Lung (tissue), 12 donors: ENCODE data around the gene CNIH3. TPM values are rescaled to one million over a fixed set of nuclear protein-coding genes. Genes with fewer than 3 reads are reported as not detected.

Experiments
- ATAC-seq: fragments of 200-7000 bp; cut with Tn5 transposase; one replicate; pipeline ENCODE4 v1.9.1; 2020; ENCODE audit warnings: moderate number of reproducible peaks; ENCODE audit not compliant: insufficient read depth, low FRiP score
- DNase-seq, 3 donors: peaks; one replicate each; pipeline ENCODE4 v3.0.0-alpha.2; 2013 to 2017
- H3K27ac ChIP-seq, 2 donors: one replicate each; pipeline ENCODE4 v1.5.1; 2013; ENCODE audit warnings: mild to moderate bottlenecking in 2 of 2, moderate library complexity in 2 of 2, control low read depth in 1 of 2, inconsistent platforms in 1 of 2, low read depth in 1 of 2, low read length in 1 of 2
- H3K27me3 ChIP-seq, 3 donors: one replicate each; pipeline ENCODE4 v1.5.1; 2013; ENCODE audit warnings: low read length in 2 of 3; ENCODE audit not compliant: control insufficient read depth in 3 of 3, insufficient read depth in 3 of 3
- H3K36me3 ChIP-seq, 4 donors: one replicate each; pipeline ENCODE4 v1.5.1; 2013; ENCODE audit warnings: low read length in 4 of 4, mild to moderate bottlenecking in 1 of 4, moderate library complexity in 1 of 4; ENCODE audit not compliant: control insufficient read depth in 4 of 4, insufficient read depth in 4 of 4
- H3K4me1 ChIP-seq, 5 donors: one replicate each; pipeline ENCODE4 v1.5.1; 2013; ENCODE audit warnings: low read length in 5 of 5, mild to moderate bottlenecking in 2 of 5, moderate library complexity in 1 of 5; ENCODE audit not compliant: control insufficient read depth in 5 of 5, insufficient read depth in 5 of 5
- H3K4me3 ChIP-seq: one replicate; pipeline ENCODE4 v1.5.1; 2013; ENCODE audit warnings: mild to moderate bottlenecking, control low read depth, moderate library complexity
- H3K9ac ChIP-seq, 2 donors: one replicate each; pipeline ENCODE4 v1.5.1; 2013; ENCODE audit warnings: low read length in 2 of 2, control low read depth in 1 of 2; ENCODE audit not compliant: insufficient read depth in 1 of 2
- H3K9me3 ChIP-seq, 4 donors: one replicate each; pipeline ENCODE4 v1.5.1; 2013; ENCODE audit warnings: low read length in 3 of 4, mild to moderate bottlenecking in 1 of 4, moderate library complexity in 1 of 4; ENCODE audit not compliant: control insufficient read depth in 4 of 4, insufficient read depth in 3 of 4
- WGBS, 2 donors: extraction: QIAGEN DNeasy Blood & Tissue Kit; methylation state at CpG; one replicate each; pipeline ENCODE4 v1.1.7; 2013; 5-methylcytosine and 5-hydroxymethylcytosine counted together
- polyA plus RNA-seq, 2 donors: library from polyadenylated mRNA; stranded (reverse); fragments of 200-250 nt; gene quantifications; one replicate each; pipeline ENCODE4 v1.2.1, GENCODE V29; 2013
- total RNA-seq, 2 donors: library from RNA; depleted of rRNA in 1 of 2; stranded (reverse); fragments of >200 nt in 1 of 2; gene quantifications; one replicate each; pipeline ENCODE4 v1.2.1, GENCODE V29; 2014 to 2021
- TF ChIP-seq, protein P1 (sequence below): IDR thresholded peaks from 2 replicates; pipeline ENCODE4 v1.5.1; 2012; ENCODE audit warnings: mild to moderate bottlenecking; ENCODE audit errors: control extremely low read depth, extremely low read depth
- donor health status: control.
- donor health status: control.
- donor health status: Bipolar disorder and iron deficiency.
- donor health status: healthy.
- donor health status: DM: yes; HTN: yes; CAD: no.

Gene CNIH3
- total and polyA plus RNA-seq, 4 donors, result 0.70 to 5.2 (median 2.9) TPM

DNA sequence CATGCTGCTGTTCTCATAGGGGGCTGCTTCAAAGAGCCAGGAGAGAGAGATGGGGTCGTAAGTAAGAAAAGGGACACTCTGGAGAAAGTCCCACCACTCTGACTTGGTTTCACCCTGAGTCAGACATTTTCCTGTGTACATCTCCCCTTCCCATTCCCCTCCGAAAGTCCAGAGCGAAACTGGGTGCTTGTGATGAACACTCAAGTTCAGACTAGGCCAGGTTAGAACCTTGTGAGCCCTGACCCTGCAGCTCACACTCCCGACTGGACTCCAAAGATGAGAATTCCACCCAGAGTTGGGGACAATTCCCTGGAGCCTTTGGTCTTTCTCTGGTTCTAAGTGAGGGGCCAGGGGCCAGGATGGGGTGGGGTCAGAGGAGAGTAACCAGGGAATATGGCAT is 139.5 kb downstream of the CNIH3 start:
- no peaks in the 10 kb centered on the region for H3K4me1 ChIP-seq
- H3K27ac ChIP-seq, result no peak overlapping the region
- no peaks in the 10 kb centered on the region for H3K27me3 ChIP-seq
- WGBS, 2 donors, result 79 to 88% methylated on average over 4 of the region's 4 CpGs
- no peak overlapping the region for H3K4me3 ChIP-seq
- ATAC-seq (no peak), DNase-seq (no peak)
- TF ChIP-seq, protein P1, sequence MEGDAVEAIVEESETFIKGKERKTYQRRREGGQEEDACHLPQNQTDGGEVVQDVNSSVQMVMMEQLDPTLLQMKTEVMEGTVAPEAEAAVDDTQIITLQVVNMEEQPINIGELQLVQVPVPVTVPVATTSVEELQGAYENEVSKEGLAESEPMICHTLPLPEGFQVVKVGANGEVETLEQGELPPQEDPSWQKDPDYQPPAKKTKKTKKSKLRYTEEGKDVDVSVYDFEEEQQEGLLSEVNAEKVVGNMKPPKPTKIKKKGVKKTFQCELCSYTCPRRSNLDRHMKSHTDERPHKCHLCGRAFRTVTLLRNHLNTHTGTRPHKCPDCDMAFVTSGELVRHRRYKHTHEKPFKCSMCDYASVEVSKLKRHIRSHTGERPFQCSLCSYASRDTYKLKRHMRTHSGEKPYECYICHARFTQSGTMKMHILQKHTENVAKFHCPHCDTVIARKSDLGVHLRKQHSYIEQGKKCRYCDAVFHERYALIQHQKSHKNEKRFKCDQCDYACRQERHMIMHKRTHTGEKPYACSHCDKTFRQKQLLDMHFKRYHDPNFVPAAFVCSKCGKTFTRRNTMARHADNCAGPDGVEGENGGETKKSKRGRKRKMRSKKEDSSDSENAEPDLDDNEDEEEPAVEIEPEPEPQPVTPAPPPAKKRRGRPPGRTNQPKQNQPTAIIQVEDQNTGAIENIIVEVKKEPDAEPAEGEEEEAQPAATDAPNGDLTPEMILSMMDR, result no peak
- no peak overlapping the region for H3K9ac ChIP-seq
- H3K9me3 ChIP-seq, result peaks cover 0 to 7% (median 5%) of the 10 kb centered on the region in 4 donors
- H3K36me3 ChIP-seq, result no peaks in the 10 kb centered on the region

DNA sequence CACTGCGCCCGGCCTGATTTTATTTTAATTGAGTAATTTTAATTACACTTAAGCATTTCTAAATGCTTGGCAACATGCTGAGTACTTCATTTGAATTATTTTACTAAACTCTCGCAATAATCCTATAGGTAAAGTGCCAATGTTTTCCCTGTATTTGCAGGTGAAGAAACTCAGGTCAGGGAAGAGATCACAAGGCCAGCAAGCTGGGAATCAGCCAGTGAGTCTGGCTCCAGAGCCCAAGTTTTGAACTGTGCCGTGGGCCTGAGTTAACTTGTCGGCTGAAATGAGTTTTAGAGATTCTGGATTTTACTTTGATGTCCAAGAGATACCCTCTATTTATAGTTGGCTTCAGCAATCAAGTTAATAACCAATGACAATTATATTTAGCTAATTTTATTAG is 141.4 kb downstream of the CNIH3 start:
- ATAC-seq (no peak), DNase-seq (no peak)
- H3K27me3 ChIP-seq, result no peaks in the 10 kb centered on the region
- peaks cover 0 to 7% (median 5%) of the 10 kb centered on the region in 4 donors for H3K9me3 ChIP-seq
- 94 to 98% methylated on average over 5 of the region's 5 CpGs for WGBS, 2 donors
- no peak overlapping the region for H3K27ac ChIP-seq
- no peak overlapping the region for H3K4me3 ChIP-seq
- H3K36me3 ChIP-seq, result no peaks in the 10 kb centered on the region
- no peak overlapping the region for H3K9ac ChIP-seq
- no peaks in the 10 kb centered on the region for H3K4me1 ChIP-seq
- TF ChIP-seq, protein P1, result no peak

DNA sequence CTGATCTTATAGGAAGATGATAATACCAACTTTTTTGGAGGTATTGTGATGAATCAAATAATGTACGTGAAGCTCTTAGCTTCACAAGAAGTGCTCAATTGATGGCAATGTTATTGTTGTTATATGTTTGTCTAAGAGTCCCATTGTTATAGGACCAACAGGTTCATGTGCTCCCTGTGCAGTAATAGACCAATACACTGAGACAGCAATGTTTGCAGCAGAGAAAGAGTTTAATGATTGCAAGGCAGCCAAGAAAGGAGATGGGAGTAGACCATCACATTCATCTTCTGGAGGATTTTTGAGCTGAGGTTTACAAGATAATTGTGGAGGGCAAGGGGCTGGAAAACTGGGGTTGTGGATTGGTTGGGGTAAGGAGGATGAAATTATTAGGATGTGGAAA is 143.0 kb downstream of the CNIH3 start:
- Histone ChIP-seq H3K4me1 (no peaks in the 10 kb centered on the region), H3K27ac (no peak overlapping the region), H3K27me3 (no peaks in the 10 kb centered on the region), H3K9me3 (peaks cover 0 to 10% (median 5%) of the 10 kb centered on the region in 4 donors), H3K4me3 (no peak overlapping the region), H3K36me3 (no peaks in the 10 kb centered on the region), H3K9ac (no peak overlapping the region)
- ATAC-seq, result no peak
- TF ChIP-seq, protein P1, result no peak
- no peak for DNase-seq
- WGBS, 2 donors, result 93 to 96% methylated on average over 1 of the region's 1 CpG

DNA sequence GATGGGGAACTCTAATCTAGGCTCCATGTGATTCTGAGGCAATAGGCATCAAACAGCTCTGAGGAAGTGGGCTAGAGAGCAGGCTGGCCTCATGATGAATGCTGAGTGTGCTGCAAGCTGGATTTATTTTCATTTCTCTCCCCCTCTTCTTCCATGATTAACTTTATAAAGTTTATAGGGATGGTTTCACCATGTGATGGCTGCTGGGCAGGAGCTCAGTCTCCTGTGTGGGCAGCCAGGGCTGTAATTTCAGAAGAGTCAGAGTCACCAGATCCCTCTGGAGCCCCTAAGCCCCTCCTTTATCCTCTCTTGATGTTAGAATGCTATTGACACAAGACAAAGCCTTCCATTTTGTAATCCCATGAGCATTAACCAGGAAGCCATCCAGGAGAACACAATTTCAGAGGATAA is 143.6 kb downstream of the CNIH3 start:
- Histone ChIP-seq H3K27me3 (no peaks in the 10 kb centered on the region), H3K9ac (no peak overlapping the region), H3K9me3 (peaks cover 0 to 10% (median 5%) of the 10 kb centered on the region in 4 donors), H3K27ac (no peak overlapping the region), H3K4me3 (no peak overlapping the region), H3K4me1 (no peaks in the 10 kb centered on the region), H3K36me3 (no peaks in the 10 kb centered on the region)
- DNase-seq (no peak), ATAC-seq (no peak)
- TF ChIP-seq, protein P1, result no peak
